DMS53 (cell line): ENCODE data around the gene EME2.

Source experiments
- DNase-seq: peaks from one replicate; lab custom pipeline; 2025; lab: John Stamatoyannopoulos, UW

The EME2 gene

DNA sequence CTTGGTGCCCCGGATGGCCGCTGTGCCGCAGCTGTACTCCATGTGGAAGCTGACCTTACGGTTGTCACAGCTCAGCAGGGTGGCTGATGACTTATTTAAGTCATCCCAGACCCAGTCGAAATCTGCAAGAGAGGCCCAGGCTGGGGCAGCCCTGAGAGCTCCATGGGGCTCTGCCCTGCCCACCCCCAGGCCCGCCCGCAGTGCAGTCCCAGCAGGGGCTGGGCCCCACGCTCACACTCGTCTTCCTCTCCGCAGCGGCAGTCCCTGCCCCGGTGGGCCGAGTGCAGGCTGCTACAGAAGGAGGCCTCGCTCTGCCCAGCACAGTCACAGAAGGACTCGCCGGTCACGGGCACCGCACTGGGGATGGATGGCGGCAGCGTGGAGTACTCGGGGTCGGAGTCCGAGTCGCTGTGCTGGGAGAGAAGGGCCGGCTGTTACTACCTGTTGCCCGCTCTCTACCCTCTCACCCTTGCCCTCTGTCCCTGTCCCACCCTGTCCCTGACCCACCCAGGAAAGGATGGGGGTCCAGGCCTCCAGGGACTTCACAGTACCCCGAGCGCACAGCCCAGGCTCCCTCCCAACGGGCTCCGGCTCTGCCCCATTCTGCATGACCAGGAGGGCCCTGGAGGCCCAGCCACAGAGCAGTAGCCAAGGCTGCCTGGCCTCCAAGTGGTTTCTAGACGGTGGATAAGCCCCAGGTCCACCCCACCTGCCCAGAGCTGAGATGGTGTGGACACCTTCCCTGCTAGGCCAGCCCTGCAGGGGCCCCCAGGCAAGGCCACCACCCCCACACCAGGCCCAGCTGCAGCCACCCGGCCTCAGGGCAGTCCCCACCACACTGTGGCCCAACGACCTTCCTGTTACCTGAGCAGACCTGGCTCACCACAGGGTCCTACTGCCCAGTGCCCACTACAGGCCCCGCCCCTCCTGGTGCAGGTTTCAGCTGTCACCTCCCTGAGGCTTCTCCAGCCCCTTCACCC lies 5.9 kb downstream of the EME2 start:
- no peak for DNase-seq

GRCh38 chr16:1779234-1779701 lies 6.7 kb downstream of the EME2 start:
- DNase-seq = no peak

- no peak for DNase-seq
These were observed 7.4 kb downstream of the EME2 start for GRCh38 chr16:1779741-1780676.

- DNase-seq = no peak
These were observed 8.1 kb downstream of the EME2 start for GRCh38 chr16:1780677-1781072.

DNA sequence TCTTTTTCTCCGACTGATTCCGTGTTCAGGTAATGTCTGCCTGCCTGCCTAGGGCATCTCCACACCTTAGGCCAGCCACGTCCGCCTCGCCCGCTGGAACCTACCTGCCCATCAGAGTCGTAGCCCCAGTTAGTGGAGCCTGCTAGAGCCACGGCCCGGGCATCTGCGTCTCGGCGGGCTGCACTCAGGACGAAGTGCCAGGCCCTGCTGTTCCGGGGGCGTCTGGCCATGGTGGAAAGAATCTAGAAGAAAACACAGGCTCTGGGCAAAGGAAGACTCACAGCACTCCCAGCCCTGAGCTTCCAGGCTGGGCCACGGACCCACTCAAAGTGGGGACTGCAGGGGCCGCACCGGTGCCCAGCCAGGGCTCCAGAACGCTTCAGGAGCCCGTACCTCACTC lies 8.6 kb downstream of the EME2 start:
- DNase-seq = no peak

DNA sequence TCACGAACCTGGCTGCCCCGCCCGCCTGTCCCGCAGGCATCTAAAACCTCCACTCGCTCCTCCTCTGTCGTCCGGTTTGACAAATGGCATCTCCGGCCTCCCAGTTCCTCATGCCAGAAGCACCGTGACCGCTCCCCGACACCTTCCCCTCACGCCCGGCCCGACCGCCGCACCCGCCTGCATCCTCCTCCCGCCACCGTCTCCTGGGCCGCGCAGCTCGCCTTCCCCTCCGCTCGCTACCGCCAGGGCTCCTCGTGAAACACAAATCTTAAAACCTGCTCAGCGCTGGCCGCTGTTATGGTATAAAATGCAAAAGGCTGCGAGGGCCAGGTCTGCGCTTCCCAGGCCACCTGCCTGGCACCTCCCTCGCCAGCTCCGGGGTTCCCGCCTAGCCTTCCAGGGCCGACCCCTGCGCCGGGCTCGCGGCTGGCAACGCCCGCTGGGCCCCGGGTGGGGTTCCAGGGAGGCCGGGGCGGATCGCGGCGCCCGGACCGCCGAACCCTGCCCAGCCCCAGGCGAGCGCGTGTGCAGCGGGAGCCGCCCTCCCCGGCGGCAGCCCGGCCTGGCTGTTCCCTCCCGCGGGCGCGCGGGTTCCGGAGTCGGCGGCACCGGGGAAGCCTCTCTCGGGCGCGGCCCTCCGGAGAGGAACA lies 9.3 kb downstream of the EME2 start:
- DNase-seq = peak; percentile 67

GRCh38 chr16:1782408-1783264 lies 10.0 kb downstream of the EME2 start, which contains the start of the genes NUBP2 and SPSB3:
NUBP2 (plus strand) TSS chr16:1782960; CDS start chr16:1783021, 61 bp downstream.
SPSB3 (minus strand) TSS chr16:1782571; CDS start chr16:1781483, 1,088 bp downstream.
- DNase-seq = peak; percentile 99

- no peak for DNase-seq
These were observed 12.6 kb downstream of the EME2 start for GRCh38 chr16:1784977-1785845.

GRCh38 chr16:1785846-1786170 lies 13.2 kb downstream of the EME2 start:
- no peak for DNase-seq

- DNase-seq = no peak
These were observed 13.8 kb downstream of the EME2 start for GRCh38 chr16:1786242-1787055.

DNA sequence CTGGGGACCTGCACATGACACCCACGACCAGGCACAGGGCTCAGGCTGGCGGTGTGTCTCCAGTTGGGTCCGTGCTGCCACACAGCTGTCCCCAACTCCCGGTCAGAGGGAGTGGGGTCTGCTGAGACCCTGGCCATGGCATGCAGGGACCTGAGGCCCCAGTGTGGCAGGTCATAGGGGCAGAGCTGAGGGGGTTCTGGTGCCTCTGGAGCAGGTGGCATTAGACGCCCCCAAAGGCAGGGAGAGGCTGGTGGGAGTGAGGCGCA lies 14.4 kb downstream of the EME2 start:
- no peak for DNase-seq

- no peak for DNase-seq
These were observed 14.9 kb downstream of the EME2 start for GRCh38 chr16:1787322-1788094.

DNA sequence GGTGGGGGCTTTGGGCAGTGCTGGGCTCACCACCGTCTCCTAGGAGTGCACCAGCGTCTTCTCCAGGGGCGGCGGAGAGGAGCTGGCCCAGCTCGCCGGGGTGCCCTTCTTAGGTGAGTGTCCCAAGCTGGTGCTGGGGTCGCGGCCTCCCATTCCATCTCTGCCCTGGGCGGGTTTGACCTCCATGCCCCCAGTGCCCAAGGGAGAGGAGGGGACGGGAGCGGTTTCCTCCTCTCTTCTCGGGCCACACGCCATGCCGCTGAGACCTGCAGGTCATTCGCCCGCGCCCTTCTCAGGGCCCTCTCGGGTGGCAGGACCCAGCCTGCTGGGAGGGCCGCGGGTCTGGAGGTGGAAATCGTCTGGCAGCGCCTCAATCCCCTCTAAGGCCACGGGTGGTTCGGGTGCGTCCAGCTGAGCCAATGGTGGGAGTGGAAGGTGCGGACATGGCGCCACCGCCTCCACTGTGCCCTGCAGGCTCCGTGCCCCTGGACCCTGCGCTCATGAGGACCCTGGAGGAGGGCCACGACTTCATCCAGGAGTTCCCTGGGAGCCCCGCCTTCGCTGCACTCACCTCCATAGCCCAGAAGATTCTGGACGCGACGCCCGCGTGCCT lies 15.6 kb downstream of the EME2 start:
- DNase-seq = no peak

DNA sequence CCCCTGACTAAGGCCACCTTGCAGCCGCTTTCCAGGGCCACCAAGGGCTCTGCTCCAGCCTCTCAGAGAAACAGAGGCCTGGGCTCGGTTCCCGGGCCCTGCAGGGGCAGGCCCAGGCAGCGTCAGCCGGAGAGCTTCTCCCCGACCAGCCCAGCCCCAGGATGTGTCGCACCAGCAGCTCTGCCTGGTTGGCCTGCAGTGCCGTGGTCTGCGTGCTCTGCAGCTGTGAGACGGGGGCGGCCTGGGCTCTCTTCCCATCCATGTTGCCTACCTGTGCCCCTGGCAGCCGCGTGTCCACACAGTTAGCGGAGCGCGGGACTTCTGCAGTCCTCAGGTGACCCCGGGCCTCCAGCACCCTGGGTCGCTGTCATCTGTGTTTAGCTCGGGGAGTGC lies 16.1 kb downstream of the EME2 start:
- no peak for DNase-seq

- DNase-seq = no peak
These were observed 17.0 kb downstream of the EME2 start for GRCh38 chr16:1789643-1790045.

GRCh38 chr16:1790261-1790610 lies 17.6 kb downstream of the EME2 start:
- no peak for DNase-seq

DNA sequence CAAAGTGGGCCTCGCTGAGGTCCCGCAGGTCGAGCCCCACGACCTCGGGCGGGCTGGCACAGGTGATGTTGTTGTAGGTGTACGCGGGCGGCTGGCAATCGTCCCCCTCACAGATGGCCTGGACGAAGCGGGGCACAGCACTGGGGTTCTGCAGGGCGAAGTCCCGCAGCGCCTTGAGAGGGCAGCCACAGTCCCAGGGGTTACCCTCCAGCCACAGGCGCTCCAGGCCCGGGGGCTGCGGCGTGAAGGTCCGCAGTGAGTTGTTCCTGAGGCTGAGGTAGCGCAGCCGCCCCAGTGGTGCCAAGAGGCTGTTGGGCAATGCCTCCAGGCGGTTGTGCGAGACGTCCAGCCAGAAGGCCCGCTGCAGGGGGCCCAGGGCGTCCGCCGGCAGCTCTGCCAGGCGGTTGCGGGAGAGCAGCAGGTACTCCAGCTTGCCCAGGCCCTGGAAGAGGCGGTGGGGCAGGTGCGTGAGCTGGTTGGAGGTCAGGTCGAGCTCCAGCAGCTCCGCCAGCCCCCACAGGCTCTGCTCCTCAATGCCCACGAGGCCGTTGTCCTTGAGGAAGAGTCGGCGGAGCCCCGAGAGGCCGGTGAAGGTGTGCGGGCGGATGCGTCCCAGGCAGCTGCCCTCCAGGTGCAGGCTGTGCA lies 18.1 kb downstream of the EME2 start:
- DNase-seq = no peak
